GM19372 (cell line): ENCODE results near the gene GATAD2A.

ENCODE experiments used
- ATAC-seq: cut with Tn5 transposase; IDR thresholded peaks from one replicate; pipeline ENCODE4 v1.9.1; 2021; ENCODE audit warnings: mild to moderate bottlenecking, low read depth, moderate library complexity; ENCODE audit not compliant: unreplicated experiment

GATAD2A gene

DNA sequence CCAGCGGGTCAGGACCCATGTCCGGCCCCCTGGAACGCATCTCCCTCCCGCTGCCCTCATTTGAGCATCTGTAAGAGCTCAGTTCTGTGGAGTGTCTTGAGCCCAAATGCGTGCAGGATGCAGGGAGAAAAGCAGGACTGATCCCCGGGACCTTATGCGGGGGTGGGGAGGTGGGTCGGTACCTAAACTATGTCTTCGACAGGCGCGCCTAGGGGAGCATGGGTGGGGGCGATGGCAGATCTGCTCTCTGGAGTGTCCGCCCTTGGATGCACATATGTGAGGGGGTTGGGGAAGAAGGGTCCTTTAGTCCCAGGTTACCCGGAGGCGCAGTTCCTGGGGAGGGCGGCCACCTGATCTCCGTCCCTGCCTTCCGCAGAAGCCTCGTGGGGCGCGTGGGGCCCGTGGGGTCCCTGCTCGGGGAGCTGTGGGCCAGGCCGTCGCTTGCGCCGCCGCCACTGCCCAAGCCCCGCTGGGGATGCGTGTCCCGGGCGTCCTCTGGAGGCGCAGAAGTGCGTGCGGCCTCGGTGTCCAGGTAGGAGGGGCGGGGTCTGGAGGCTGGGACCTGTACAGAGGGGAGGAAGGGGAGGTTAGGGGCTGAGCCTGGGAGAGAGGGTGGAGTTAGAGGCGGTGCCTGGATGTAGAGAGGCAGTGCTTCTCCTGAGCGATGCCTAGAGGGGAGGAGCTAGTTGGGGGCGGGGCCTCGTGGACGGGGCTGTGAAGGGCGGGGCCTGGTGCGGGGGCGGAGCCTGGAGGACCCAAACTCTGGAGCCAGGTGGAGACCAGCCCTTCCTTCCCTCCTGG is 135.4 kb downstream of the GATAD2A start:
- no peak for ATAC-seq

DNA sequence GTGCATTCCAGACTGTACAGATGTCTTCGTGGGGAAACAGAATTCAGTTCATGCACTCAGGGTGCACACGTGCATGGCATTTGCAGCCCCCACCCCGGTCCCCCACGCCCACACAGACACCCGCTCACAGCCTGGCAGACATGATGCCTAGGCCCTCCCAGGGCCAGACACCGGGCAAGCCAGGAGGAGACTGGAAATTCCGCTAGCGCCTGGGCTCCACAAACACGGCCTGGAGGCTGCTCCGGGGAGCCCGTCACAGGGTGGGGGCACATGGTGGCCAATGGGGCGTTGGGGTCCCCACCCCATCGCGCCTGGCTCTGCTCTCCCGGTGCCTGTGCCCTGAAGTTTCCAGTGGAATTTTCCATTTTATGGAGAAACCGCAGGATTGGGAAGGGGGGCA is 136.1 kb downstream of the GATAD2A start:
- ATAC-seq = no peak

DNA sequence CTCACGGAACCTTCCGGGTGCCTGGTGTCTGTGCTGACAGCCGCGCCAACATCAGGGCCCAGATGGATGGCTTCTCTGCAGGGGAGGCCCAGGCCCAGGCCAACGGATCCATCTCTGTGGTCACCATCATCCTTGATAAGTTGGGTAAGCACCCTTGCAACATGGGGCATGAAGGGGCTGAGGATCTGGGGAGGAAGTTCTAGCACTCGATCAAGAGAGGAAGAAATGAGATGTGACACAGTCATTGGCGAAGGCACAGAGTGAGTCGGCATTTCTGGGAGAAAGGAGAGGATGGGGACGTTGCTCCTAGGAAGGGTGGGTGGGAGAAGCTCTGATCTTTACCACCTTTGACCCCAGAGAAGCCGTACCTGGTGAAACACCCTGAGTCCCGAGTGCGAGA is 137.0 kb downstream of the GATAD2A start:
- ATAC-seq = no peak

DNA sequence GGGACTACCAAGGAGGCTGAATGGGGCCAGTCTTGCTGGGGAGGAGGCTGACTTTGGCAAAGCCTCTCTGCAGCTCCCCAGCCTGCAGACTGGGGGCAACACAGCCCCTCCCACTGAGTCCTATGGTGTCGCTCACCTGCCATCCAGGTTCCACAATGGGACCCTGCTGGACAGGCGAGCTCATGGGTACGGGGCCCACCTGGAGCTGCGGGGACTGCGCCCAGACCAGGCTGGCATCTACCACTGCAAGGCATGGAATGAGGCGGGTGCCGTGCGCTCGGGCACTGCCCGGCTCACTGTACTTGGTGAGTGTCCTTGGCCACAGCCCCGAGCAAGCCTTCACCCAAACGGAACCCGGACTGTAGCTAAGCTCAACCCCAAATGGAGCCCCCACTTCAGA is 137.6 kb downstream of the GATAD2A start:
- ATAC-seq = no peak

DNA sequence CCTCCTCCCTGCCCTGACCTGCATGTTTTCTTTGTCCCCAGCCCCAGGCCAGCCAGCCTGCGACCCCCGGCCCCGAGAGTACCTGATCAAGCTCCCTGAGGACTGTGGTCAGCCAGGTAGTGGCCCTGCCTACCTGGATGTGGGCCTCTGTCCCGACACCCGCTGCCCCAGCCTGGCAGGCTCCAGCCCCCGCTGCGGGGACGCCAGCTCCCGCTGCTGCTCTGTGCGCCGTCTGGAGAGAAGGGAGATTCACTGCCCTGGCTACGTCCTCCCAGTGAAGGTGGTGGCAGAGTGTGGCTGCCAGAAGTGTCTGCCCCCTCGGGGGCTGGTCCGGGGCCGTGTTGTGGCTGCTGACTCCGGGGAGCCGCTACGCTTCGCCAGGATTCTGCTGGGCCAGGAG is 138.2 kb downstream of the GATAD2A start:
- no peak for ATAC-seq

DNA sequence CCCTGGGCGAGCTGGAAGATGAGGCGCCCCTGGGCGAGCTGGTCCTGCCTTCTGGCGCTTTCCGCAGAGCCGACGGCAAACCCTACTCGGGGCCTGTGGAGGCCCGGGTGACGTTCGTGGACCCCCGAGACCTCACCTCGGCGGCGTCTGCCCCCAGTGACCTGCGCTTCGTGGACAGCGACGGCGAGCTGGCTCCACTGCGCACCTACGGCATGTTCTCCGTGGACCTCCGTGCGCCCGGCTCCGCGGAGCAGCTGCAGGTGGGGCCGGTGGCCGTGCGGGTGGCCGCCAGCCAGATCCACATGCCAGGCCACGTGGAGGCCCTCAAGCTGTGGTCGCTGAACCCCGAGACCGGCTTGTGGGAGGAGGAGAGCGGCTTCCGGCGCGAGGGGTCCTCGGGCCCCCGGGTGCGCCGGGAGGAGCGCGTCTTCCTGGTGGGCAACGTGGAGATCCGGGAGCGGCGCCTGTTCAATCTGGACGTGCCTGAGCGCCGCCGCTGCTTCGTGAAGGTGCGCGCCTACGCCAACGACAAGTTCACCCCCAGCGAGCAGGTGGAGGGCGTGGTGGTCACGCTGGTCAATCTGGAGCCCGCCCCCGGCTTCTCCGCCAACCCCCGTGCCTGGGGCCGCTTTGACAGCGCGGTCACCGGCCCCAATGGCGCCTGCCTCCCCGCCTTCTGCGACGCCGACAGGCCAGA is 138.9 kb downstream of the GATAD2A start:
- no peak for ATAC-seq

DNA sequence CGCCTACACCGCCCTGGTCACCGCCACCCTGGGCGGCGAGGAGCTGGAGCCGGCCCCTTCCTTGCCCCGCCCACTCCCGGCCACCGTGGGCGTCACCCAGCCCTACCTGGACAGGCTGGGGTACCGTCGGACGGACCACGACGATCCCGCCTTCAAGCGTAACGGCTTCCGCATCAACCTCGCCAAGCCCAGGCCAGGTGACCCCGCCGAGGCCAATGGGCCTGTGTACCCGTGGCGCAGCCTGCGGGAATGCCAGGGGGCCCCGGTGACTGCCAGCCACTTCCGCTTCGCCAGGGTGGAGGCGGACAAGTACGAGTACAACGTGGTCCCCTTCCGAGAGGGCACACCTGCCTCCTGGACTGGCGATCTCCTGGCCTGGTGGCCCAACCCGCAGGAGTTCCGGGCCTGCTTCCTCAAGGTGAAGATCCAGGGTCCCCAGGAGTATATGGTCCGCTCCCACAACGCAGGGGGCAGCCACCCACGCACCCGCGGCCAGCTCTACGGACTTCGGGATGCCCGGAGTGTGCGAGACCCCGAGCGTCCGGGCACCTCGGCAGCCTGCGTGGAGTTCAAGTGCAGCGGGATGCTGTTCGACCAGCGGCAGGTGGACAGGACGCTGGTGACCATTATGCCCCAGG is 139.6 kb downstream of the GATAD2A start:
- no peak for ATAC-seq

DNA sequence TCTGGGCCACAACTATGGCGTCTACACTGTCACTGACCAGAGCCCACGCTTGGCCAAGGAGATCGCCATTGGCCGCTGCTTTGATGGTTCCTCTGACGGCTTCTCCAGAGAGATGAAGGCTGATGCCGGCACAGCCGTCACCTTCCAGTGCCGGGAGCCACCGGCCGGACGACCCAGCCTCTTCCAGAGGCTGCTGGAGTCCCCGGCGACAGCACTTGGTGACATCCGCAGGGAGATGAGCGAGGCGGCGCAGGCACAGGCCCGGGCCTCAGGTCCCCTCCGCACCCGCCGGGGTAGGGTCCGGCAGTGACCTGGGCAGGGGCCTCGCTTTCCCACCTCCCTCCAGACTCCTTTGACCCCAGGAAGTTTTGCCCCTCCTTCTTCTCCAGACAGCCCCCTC is 140.2 kb downstream of the GATAD2A start:
- no peak for ATAC-seq

DNA sequence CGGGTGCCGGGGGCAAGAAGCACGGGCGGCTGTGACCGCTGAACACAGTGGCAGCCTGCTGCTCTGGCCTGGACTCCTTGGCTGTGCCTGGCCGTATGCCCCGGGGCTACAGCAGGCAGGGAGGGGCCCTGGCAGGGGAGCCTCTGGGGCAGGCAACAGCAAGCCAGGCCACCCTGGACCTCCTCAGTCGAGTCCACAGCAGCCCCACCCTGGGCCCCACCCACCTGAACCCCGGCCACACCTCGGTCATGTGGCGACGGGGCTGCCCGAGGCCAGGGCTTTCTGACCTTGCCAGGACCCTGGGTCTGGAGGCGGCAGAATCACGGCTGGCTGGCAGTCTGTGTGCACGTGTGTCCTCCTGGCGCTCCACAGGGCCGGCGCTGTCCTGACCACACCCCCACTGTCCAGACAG is 141.3 kb downstream of the GATAD2A start:
- no peak for ATAC-seq

DNA sequence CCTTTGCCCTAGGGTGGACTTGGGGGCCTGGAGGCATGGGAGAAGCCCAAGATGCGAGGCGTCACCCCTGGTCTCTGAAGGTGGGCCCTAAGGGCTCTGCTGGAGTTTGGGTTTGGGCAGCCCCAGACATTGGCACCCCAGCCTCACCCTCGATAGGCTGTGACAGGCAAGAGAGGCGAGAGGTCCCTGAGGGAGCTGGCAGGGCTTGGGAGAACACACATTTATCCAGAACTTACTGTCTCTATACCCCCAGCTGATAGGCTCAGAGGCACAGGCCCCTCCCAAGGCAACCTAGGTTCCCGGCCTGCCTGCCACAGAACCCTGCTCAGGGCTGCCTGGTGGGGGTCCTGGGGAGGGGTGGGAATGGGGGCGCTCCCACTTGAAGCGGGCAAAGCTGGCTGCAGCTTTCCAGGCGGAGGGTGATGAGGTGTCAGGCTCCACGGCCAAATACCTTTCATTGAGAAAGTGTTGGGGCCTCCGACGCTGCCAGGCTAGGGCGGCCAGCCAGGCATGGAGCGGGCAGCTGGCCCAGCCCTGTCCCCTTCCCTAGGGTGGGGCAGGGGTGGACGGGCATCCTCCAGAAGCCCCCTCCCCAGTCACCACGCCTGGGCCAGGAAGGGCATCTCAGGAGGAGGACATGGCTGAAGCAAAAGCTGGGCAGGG is 142.3 kb downstream of the GATAD2A start:
- ATAC-seq = no peak

DNA sequence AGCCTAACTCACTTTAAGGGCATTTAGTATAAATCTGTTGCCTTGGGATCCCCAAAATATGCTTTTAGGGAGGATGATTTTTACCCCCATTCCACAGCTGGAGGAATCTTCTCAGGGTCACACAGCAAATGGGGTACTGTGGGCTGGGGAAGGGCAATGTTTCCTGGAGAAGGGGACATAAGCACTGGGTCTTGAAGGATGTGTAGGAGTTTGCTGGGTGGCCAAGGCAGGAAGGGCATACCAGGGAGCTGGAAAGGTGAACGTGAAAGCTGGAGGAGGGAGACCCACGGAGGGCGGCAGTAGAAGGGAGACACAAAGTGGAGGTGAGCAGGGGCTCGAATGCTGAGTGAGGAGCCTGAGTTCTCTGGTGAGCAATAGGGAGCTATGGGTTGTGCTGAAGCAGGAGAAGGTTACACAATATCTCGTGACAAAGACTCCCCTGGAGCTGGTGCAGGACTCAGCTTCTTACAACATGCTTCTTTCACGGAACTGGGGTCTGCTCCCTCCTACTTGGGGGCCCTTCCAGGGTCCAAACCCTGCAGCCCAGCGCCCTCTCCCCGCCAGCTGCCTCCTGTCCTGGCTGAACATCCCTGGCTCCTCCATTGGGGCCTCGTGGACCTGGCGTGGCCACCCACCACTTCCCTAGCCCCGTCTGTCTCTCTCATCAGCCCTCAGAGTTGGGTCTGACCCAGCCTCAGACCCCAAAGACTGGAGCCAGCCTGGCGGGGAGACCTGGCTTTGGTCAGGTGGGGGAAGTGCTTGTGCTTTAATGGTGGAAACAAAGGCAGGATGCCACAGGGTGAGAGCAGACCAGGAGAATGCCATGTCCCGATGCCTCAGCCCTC is 143.7 kb downstream of the GATAD2A start:
- ATAC-seq = no peak

DNA sequence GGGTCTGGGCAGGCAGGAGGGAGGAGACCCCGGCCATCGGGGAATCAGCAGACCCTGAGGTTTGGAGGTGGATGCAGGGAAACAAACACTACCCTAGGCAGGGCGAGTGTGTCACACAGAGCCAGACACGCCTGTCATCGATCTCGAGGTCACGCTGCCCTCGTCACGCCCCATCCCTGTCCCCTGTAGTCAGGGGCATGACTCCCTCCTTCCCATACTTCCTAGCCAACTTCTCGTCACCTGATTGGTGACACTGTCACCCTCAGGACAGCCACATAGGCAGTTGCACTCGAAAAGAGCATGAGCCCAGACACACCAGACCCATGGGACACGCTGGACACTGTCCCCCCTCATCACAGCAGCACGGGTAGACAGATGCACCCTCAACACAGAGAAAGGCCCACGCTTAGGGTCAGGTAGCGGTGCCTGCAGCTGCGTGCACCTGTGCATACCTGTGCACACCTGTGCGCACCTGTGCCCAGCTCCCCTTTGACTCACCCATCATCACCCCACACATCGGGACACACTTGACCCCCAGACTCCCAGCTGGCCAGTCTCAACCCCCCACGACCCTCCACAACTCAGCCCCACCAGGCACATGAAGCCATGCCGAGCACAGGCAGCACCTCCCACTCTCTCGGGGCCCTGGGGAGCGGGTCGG is 144.5 kb downstream of the GATAD2A start:
- no peak for ATAC-seq

DNA sequence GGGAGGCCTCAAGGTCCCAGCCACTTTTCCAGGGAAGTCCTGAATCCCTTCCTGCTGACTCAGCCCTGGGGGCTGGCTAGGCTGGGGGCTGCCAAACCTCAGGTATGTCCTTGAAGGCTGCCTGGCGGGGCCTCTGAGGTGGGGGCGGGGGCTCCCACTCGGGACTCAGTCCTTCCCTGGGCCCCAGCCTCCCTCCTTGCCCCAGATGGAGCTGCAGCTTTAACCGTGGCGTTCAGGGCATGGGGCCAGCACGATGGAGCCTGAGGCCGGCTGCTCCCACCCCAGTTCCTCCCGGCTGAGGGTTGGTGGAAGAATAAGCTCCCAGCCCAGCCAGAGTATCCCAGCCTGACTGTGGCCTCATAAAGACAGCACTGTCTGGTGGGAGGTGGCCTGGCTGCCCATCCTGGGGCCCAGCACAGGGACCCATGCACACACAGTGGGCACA is 145.0 kb downstream of the GATAD2A start:
- ATAC-seq = no peak

DNA sequence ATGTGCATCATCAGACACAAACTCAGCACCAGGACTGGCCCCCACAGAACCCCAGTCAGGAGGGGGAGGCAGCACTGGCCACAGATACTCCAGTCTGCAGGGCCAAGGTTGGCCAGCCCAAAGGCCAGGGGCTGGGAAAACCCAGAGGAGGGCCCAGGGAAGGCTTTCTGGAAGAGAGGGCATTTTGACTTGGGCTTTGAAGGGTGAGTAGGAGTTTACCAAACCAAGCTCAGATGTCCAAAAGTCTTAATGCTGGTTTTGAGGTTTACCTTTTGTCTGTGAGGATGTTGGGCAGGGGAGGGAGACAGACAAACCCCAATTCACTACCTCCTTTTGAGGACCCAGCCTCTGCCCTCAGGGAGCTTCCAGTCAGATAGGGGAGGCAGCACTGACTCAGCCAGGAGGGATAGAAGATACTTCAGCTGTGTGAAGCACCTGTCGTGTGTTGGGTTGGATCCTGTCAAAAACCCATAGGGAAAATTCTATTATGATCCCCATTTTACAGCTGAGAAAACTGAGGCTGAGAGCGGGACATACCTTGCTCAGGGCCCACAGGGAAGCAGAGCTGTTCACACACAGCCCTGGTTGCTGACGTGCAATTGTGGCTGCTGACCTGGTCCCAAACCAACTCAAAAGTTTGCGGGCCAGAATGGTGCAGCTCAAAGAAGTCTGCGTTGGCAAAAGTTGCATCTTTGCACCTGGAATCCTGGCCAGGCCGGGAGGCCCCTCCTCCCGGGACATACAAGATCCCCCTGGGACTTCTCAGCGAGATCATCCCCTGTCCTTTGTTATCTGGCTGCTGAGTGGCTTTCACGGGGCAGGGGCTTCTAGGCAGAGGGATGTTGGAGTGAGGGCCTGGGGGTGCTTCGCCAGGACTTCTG is 145.7 kb downstream of the GATAD2A start:
- ATAC-seq = no peak

DNA sequence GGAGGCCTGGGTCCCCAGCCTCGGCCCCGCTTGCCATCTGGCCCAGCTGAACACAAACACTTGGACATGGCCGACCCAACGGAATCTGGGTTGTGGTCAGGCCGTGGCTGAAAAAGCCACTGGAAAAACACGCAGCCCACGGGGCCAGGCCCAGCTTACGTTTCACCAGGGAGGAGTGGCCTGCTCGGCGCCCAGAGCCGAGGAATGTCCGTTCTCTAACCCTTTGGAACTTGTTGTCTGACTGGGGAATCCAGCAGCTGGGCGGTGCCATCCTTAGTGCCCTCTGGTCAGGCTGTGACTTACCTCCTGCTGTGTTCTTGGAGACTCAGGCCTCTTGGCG is 146.3 kb downstream of the GATAD2A start:
- no peak for ATAC-seq

DNA sequence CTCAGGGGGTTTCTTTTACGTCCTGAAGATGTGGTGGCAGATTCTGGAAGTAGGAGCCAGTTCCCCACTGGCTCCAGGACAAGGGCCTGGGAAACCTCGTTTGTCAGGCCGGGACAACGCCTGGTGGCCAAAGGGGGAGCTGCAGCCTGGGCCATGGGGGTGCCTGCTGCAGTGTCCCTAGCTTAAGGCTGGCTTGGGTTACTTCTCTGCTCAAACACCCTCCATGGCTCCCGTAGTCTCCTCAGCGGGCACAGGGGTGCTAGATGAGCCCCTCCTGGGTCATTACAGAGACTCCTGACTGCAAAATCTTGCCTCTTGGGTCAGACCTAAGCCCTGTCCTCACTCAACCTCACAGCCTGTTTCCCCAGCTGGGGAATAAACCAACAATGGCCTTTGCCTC is 147.3 kb downstream of the GATAD2A start:
- ATAC-seq = no peak

DNA sequence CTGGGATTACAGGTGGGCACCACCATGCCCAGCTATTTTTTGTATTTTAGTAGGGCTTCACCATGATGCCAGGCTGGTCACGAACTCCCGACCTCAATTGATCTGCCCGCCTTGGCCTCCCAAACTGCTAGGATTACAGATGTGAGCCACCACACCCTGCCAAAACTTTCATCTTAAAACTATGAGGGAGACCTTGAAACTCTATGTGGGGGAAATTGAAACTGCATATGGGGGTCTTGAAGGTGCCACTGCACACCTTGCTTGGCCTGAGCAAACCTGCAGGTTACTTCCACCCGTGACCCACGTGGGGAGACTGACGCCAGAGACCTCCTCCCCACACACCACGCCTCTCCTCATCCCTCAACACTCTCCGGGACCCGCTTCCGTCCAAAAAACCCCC is 148.2 kb downstream of the GATAD2A start:
- ATAC-seq = no peak

DNA sequence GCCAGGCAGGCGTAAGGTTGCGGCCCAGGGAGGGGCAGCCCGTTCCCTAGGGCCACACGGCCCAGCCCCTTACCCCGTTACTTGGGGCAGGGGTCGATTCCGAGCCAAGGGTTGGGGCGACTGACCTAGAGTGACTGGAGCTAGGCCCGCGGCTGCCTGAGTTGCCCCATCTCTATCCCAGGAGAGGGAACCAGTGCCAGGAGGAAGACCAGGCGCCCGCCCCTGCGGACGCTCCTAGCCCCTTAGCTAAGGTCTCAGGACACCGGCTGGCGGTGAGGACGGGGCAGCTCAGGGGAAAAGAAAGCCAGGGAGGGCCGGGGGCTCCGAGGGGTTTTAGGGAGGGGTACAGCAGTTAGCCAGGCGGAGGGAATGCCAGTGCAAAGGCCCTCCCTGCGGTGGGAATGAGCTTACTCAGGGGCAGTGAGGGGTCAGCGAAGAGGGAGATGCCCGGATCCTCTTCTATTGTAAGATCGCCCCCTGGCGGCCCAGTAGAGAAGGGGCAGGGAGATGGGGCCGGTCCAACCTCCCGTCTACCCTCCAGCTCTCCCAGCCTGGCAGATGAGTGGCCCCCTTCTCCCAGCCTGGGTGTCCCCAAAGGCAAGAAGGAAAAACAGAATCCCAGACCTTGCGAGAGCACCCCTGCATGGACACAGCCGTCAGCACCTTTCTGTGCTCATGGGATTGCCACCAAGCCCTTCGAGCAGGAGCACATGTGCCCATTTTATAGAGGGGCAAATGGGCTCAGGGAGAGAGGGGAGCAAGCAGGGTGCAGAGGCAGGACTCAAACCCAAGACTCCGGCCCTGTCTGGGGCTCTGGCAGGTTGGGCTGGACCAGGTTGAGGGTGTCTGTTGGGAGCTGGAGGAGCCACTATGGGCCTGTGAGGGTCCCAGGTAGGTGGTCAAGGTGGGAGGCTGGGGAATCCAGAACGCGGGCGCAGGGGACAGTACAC is 148.9 kb downstream of the GATAD2A start:
- no peak for ATAC-seq
